ENCODE data around the gene PRR29.

Gene PRR29

GRCh38 chr17:64042700-64043485, 44.7 kb downstream of the PRR29 start:
- no peak for DNase-seq (ENCODE audit: low read depth, low spot score)

GRCh38 chr17:64045176-64045575, 47.0 kb downstream of the PRR29 start:
- DNase-seq (ENCODE audit: low read depth, low spot score), result no peak

GRCh38 chr17:64048805-64049204, 50.7 kb downstream of the PRR29 start:
- DNase-seq (ENCODE audit: low read depth, low spot score), result no peak

- no peak for DNase-seq (ENCODE audit: low read depth, low spot score)
These were observed 53.0 kb downstream of the PRR29 start for GRCh38 chr17:64051153-64051552.

GRCh38 chr17:64053101-64053500, 55.0 kb downstream of the PRR29 start:
- no peak for DNase-seq (ENCODE audit: low read depth, low spot score)

Data from brain pericyte (primary cell).